Cardiac muscle cell (in vitro differentiated cells and primary cell): ENCODE results near the gene MGST2. TPM values are rescaled to one million over a fixed set of nuclear protein-coding genes. Genes with fewer than 3 reads are reported as not detected.
A peak's percentile ranks its signal among the peaks of the same experiment; 100 is the strongest.

ENCODE experiments used
- DNase-seq, 2 donors: peaks; one replicate each; pipeline versions ENCODE4 v3.0.0 to v3.0.0-alpha.2; 2010 to 2017; ENCODE audit warnings: low read depth in 1 of 2, low spot score in 1 of 2
- H3K27ac ChIP-seq: fragments of 200-600 bp; sonication (generic); 2 replicates; pipeline ENCODE4 v1.5.1; 2016
- H3K27me3 ChIP-seq: fragments of 200-600 bp; sonication (generic); 2 replicates; pipeline ENCODE4 v1.6.0; 2016; ENCODE audit warnings: control low read depth
- H3K36me3 ChIP-seq: fragments of 200-600 bp; sonication (generic); 2 replicates; pipeline ENCODE4 v1.5.1; 2016; ENCODE audit warnings: control low read depth
- H3K4me1 ChIP-seq: fragments of 200-600 bp; sonication (generic); 2 replicates; pipeline ENCODE4 v1.8.1; 2017; ENCODE audit warnings: low read depth, mild to moderate bottlenecking, mixed run types
- H3K4me3 ChIP-seq: fragments of 200-600 bp; sonication (generic); 2 replicates; pipeline ENCODE4 v1.5.1; 2016; ENCODE audit warnings: mild to moderate bottlenecking
- H3K9me3 ChIP-seq: fragments of 200-600 bp; sonication (generic); 2 replicates; pipeline ENCODE4 v1.5.1; 2017; ENCODE audit warnings: low read depth, mild to moderate bottlenecking, control low read depth
- CTCF ChIP-seq: IDR thresholded peaks from 2 replicates; pipeline ENCODE4 v1.5.1; 2012; ENCODE audit warnings: low read depth, mild to moderate bottlenecking, low read length
- polyA plus RNA-seq: library from polyadenylated mRNA; unstranded; fragments of >200 nt; fragmentation: Nextera tagmentation; extraction: Ambion mirVana; gene quantifications from 2 replicates; pipeline ENCODE4 v1.2.1, GENCODE V29; 2016
- total RNA-seq: library from RNA; depleted of rRNA; stranded (reverse); fragments of >200 nt; gene quantifications from 2 replicates; pipeline ENCODE4 v1.2.3, GENCODE V29; 2016

Gene MGST2
- total and polyA plus RNA-seq, 2 experiments from 2014 or later, result 36.5 to 90.8 TPM

DNA sequence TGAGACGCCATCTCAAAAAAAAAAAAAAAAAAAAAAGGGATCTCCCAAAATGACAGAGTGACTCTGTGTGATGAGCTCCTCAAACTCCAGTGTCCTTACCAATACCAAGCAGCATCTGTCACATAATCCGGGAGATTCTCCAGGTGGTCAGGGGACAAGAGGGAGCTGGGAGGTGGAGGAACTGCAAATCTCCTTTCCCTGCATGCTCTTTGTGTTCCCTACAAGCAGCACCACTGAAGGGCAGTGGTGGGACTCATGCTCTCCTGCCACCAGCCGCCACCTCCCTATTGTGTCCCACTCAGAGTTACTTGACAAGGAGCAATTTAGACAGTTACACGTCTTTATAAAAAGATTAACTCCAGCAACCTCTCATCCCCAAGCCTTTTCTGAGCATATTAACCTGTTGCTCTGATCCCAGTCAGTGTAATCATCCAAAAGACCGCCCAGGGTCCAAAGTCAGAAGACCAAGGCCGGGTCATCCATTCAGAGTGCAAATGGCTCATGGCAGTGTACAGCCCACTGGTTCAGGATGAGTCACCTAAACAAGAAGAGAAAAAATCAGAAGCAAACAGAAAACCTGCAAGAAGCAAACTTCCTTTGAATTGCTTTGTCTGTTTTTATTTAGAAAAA is 23.6 kb downstream of the MGST2 start:
- no peak for TF ChIP-seq CTCF
- no peak overlapping the region for H3K4me3 ChIP-seq
- DNase-seq, result no peak
- H3K9me3 ChIP-seq, result no peaks in the 10 kb centered on the region
- H3K36me3 ChIP-seq, result no peaks in the 10 kb centered on the region
- no peaks in the 10 kb centered on the region for H3K27me3 ChIP-seq
- H3K4me1 ChIP-seq, result peaks cover 40% of the 10 kb centered on the region
- no peak overlapping the region for H3K27ac ChIP-seq

DNA sequence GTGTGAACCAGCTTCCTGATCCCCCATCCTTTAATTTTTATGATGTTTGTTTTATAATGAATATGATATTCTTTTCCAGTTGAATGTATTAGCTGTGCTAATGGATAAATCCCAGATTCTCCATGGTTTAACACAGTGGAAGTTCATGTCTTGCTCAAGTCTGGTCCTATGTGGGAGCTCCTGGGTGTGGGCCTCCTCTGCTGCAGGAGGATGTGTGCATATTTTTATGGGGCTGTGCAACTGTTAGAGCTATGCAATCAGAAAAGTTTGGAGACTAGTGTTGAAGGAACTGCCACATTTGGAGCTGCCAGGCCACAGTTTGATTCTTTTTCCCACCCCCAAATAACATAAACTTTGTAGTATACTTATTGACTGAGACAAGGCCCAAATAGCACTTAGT is 24.8 kb downstream of the MGST2 start:
- no peak for TF ChIP-seq CTCF
- Histone ChIP-seq H3K4me3 (no peak overlapping the region), H3K36me3 (no peaks in the 10 kb centered on the region), H3K27me3 (no peaks in the 10 kb centered on the region), H3K4me1 (peaks cover 40% of the 10 kb centered on the region), H3K27ac (peak overlapping the region; percentile 22), H3K9me3 (no peaks in the 10 kb centered on the region)
- DNase-seq, result no peak

DNA sequence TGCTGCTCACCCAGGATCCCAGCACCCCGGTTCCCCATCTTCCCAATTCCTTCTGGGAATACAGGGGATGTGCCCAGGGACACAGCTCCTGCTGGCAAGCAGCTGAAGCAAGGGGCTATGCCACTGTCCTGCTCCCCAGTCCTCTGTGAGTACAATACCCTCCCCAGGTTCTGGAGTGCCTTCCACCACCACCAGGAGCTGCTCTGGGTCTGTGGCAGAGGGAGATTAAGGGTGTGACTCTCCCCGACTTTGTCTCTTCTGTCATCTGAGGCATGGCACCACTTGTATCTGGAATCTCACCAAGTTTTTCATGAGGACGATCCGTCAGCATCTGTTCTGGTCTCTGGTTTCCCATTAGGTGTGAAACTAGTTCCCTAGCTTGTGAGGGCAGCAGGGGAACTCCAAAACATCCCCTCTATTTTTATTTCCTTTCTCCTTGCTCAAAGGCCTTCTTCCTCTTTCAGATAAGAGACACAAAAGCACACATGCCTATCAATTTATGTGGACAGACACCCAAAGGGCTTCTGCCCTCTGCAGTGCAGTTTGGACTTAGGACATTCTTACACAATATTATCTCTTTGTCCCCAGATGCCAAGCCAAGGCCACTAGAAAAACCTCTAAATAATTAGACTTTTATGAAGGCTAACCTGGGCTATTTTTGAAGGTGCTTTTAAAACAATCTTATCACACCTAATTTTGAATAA is 26.8 kb downstream of the MGST2 start:
- TF ChIP-seq CTCF, result peak; percentile 14
- DNase-seq, result peak in 1 of 2 donors; percentile 51

DNA sequence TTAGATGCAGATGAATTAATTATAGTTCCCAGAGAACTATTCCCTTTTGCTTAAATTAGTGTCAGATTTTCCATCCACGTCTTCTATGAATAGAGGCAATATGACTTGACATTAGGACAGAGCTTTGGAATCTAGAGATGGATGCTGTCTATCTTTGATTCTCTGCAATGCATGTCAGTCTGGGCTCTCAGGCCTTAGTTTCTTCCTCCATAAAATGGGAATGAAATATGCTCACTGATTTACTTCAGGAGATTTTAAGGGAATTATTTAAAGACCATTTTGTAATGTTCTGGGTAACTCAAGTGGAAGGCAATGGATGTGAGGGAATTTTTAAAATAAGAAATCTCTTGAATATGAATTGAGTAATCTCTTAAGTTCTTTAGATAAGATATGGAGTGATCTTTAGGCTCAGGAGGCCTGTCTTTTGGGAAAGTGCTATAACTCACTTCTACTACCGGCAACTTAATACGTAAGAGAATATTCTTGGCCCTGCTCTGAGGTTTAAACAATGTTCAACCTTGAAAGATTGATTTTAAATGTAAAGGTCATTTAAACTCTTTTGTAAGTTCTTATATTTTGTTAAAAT is 29.0 kb downstream of the MGST2 start:
- Histone ChIP-seq H3K4me1 (peaks cover 16% of the 10 kb centered on the region), H3K27me3 (no peaks in the 10 kb centered on the region), H3K4me3 (no peak overlapping the region), H3K36me3 (no peaks in the 10 kb centered on the region), H3K27ac (no peak overlapping the region), H3K9me3 (no peaks in the 10 kb centered on the region)
- no peak for TF ChIP-seq CTCF
- DNase-seq, result no peak

More for the DNA sequence above, 26.8 kb downstream of the MGST2 start:
- Histone ChIP-seq H3K9me3 (no peaks in the 10 kb centered on the region), H3K36me3 (no peaks in the 10 kb centered on the region), H3K27me3 (no peaks in the 10 kb centered on the region), H3K4me1 (peaks cover 23% of the 10 kb centered on the region), H3K4me3 (no peak overlapping the region), H3K27ac (peak overlapping the region; percentile 79)

GRCh38 chr4:139696491-139696890 is 30.9 kb downstream of the MGST2 start:
- Histone ChIP-seq H3K27me3 (no peaks in the 10 kb centered on the region), H3K9me3 (no peaks in the 10 kb centered on the region), H3K4me1 (peaks cover 9% of the 10 kb centered on the region), H3K4me3 (no peak overlapping the region), H3K27ac (no peak overlapping the region), H3K36me3 (no peaks in the 10 kb centered on the region)
- no peak for DNase-seq
- no peak for TF ChIP-seq CTCF
